Spleen (tissue), 7 donors: ENCODE measurements around the gene ELOB.

Source experiments
- POLR2A ChIP-seq, 3 donors: fragments of 450-650 bp; IDR thresholded peaks; one replicate each; pipeline ENCODE4 v1.5.1; 2017; ENCODE audit warnings: antibody characterized with exemption in 3 of 3, mild to moderate bottlenecking in 1 of 3
- TF ChIP-seq, protein P1 (sequence below), 11 experiments: fragments of 200-600 bp in 7 of 11; fragments of 450-650 bp in 4 of 11; sonication (generic) in 4 of 11; IDR thresholded peaks in 8 of 11; conservative IDR thresholded peaks in 3 of 11; 1 replicate in 7 of 11; 2 replicates in 4 of 11; pipeline versions ENCODE4 v1.4.0 to v1.8.0; 2016 to 2021; ENCODE audit warnings: antibody characterized with exemption in 11 of 11, inconsistent platforms in 4 of 11, mild to moderate bottlenecking in 1 of 11
- donor health status: DM: no; HTN: no; CAD: no; lungs with moderate emphysema.
- donor health status: DM: no; HTN: no; CAD: no.
- donor health status: DM: no; HTN: no; CAD: no.

DNA sequence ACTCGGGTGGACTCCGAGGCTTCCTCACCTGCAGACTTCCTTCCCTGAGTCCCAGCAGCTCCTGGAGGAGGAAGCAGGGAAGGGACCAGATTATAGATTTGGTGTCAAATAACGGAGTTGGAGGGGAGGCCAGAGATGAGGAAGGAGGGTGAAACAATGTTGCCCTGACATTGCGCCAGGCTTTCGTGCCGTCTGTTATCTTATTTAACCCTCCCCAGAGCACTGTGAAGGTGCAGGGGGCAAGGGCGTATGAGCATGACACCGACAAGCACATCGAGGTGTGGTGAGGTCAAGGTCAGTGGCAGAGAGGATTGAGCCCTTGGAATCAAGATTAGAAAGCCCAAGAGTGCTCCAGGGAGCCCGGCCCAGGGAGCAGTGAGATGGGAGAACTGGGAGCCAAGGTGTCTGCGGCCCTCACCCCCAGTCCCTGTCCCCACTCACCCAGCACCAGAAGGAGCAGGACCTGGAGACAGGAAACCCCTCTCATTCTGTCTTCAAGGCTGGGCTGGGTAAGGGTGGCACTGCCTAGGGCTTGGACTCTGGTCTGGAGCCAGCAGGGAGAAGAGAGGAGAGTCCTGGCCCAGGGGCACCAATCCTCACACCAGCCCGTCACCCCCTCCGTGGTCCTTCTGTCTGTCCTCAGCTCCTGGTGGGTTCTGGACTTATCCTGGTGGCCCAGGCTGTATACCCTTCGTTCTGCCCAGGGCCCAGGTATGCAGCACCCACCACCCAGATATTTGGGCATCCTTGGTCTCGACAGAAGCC, 9.2 kb upstream of the ELOB start:
- TF ChIP-seq POLR2A (IDR thresholded peaks at IDR 0.05): no peak
- TF ChIP-seq, protein P1, sequence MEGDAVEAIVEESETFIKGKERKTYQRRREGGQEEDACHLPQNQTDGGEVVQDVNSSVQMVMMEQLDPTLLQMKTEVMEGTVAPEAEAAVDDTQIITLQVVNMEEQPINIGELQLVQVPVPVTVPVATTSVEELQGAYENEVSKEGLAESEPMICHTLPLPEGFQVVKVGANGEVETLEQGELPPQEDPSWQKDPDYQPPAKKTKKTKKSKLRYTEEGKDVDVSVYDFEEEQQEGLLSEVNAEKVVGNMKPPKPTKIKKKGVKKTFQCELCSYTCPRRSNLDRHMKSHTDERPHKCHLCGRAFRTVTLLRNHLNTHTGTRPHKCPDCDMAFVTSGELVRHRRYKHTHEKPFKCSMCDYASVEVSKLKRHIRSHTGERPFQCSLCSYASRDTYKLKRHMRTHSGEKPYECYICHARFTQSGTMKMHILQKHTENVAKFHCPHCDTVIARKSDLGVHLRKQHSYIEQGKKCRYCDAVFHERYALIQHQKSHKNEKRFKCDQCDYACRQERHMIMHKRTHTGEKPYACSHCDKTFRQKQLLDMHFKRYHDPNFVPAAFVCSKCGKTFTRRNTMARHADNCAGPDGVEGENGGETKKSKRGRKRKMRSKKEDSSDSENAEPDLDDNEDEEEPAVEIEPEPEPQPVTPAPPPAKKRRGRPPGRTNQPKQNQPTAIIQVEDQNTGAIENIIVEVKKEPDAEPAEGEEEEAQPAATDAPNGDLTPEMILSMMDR (IDR thresholded peaks at IDR 0.05 in 8 of 11, conservative IDR thresholded peaks at IDR 0.05 in 3 of 11): no peak
